Caco-2 (cell line): ENCODE results near the gene VPS37D. TPM values are rescaled to one million over a fixed set of nuclear protein-coding genes. Genes with fewer than 3 reads are reported as not detected.

Experiments
- BruUV-seq: library from RNA; stranded (reverse); fragments of 400-500 nt; replicated peaks from 2 replicates; lab custom pipeline; 2021; lab: Mats Ljungman, UMichigan
- CTCF ChIA-PET: fragments of 300-600 bp; sonication (Branson Sonifier 250); formaldehyde crosslinking; loops from one replicate; lab custom pipeline; 2022; ENCODE audit warnings: antibody characterized with exemption; lab: Charles Lee
- POLR2A ChIA-PET: fragments of 300-600 bp; sonication (Branson Sonifier 250); formaldehyde crosslinking; loops from one replicate; lab custom pipeline; 2022; ENCODE audit warnings: antibody characterized with exemption; lab: Charles Lee
- DNase-seq, 2 experiments: peaks; one replicate each; pipeline versions ENCODE4 v3.0.0 to v3.0.0-alpha.2; 2020 to 2022
- H3K27me3 ChIP-seq: replicated peaks from 2 replicates; pipeline ENCODE4 v1.6.0; 2011; ENCODE audit warnings: low read length; ENCODE audit not compliant: control insufficient read depth, insufficient read depth
- H3K36me3 ChIP-seq: 2 replicates; pipeline ENCODE4 v1.5.1; 2011; ENCODE audit warnings: low read length; ENCODE audit not compliant: control insufficient read depth, insufficient read depth
- H3K4me1 ChIP-seq: fragments of 250-450 bp; sonication (Bioruptor Pico); 2 replicates; pipeline ENCODE4 v1.5.1; 2020; ENCODE audit warnings: mild to moderate bottlenecking
- H3K4me3 ChIP-seq: 2 replicates; pipeline ENCODE4 v1.5.1; 2011; ENCODE audit warnings: low read depth, mild to moderate bottlenecking, control low read depth, low read length
- H3K9me3 ChIP-seq: fragments of 250-450 bp; sonication (Bioruptor Pico); 2 replicates; pipeline ENCODE4 v1.5.1; 2020; ENCODE audit warnings: mild to moderate bottlenecking, moderate library complexity
- H3K27ac Mint-ChIP-seq: one replicate; pipeline ENCODE4 v1.8.0; 2022; ENCODE audit warnings: mixed read lengths; ENCODE audit not compliant: unreplicated experiment
- H3K27me3 Mint-ChIP-seq: one replicate; pipeline ENCODE4 v1.8.0; 2022; ENCODE audit warnings: mixed read lengths; ENCODE audit not compliant: insufficient read depth, unreplicated experiment
- H3K36me3 Mint-ChIP-seq: one replicate; pipeline ENCODE4 v1.8.0; 2022; ENCODE audit warnings: mild to moderate bottlenecking, mixed read lengths; ENCODE audit not compliant: insufficient read depth, unreplicated experiment
- H3K4me1 Mint-ChIP-seq: one replicate; pipeline ENCODE4 v1.8.0; 2022; ENCODE audit warnings: low read depth, mixed read lengths; ENCODE audit not compliant: unreplicated experiment
- H3K4me3 Mint-ChIP-seq: one replicate; pipeline ENCODE4 v1.8.0; 2022; ENCODE audit warnings: mild to moderate bottlenecking, moderate library complexity, mixed read lengths; ENCODE audit not compliant: unreplicated experiment
- H3K9me3 Mint-ChIP-seq: one replicate; pipeline ENCODE4 v1.8.0; 2022; ENCODE audit warnings: mixed read lengths; ENCODE audit not compliant: unreplicated experiment
- CTCF ChIP-seq, 2 experiments: fragments of 200-600 bp in 1 of 2; IDR thresholded peaks; 1 replicate in 1 of 2; 2 replicates in 1 of 2; pipeline versions ENCODE4 v1.5.1 to v1.8.0; 2011 to 2022; ENCODE audit warnings: antibody characterized with exemption in 1 of 2, control low read depth in 1 of 2, inconsistent platforms in 1 of 2, low read depth in 1 of 2, low read length in 1 of 2, mild to moderate bottlenecking in 1 of 2, moderate library complexity in 1 of 2; ENCODE audit not compliant: insufficient read depth in 1 of 2, severe bottlenecking in 1 of 2, unreplicated experiment in 1 of 2
- intact Hi-C: fragments of 100-400 bp; cut with micrococcal nuclease; formaldehyde crosslinking; loops from one replicate; pipeline ENCODE4 v1.10.0; 2022; ENCODE audit not compliant: unreplicated experiment
- total RNA-seq: library from RNA; stranded (reverse); gene quantifications from 2 replicates; pipeline ENCODE4 v1.2.3, GENCODE V29; 2022

The VPS37D gene
- total RNA-seq, 1 experiment from 2014 or later = 2.7 TPM

GRCh38 chr7:73669858-73670385 is 2.3 kb downstream of the VPS37D start:
- peaks cover 4% of the 10 kb centered on the region for H3K4me1 Mint-ChIP-seq
- ChIA-PET CTCF (interaction anchor here (1.2 to 1.4 kb wide), 2 partner anchors 63 kb away, joined by 6 to 7 read pairs; no protein-coding TSS in a partner anchor), POLR2A (interaction anchor here (0.6 kb wide), 1 partner anchor 28 kb away, joined by 4 read pairs; no protein-coding TSS in a partner anchor)
- H3K27ac Mint-ChIP-seq = no peak overlapping the region
- H3K27me3 Mint-ChIP-seq = no peaks in the 10 kb centered on the region
- no peaks in the 10 kb centered on the region for H3K36me3 ChIP-seq
- no peak overlapping the region for H3K4me3 ChIP-seq
- H3K36me3 Mint-ChIP-seq = peaks cover 6% of the 10 kb centered on the region
- H3K27me3 ChIP-seq = no peaks in the 10 kb centered on the region
- no peak for DNase-seq
- H3K4me3 Mint-ChIP-seq = no peak overlapping the region
- no TSS peak for BruUV-seq
- no peaks in the 10 kb centered on the region for H3K9me3 ChIP-seq
- no peaks in the 10 kb centered on the region for H3K9me3 Mint-ChIP-seq
- intact Hi-C loops = loop anchor here (2.0 to 5.0 kb wide), 2 partner anchors 55 to 148 kb away; partner anchors contain the start of gene BAZ1B
- H3K4me1 ChIP-seq = peaks cover 8% of the 10 kb centered on the region
- no peak for TF ChIP-seq CTCF (IDR thresholded peaks at IDR 0.05; ENCODE audit: insufficient read depth in 1 of 2, low read depth in 1 of 2, low read length in 1 of 2, severe bottlenecking in 1 of 2, unreplicated experiment in 1 of 2)

- H3K4me1 ChIP-seq = peaks cover 3% of the 10 kb centered on the region; the same call in 1 of the 2 replicates
- Mint-ChIP-seq H3K27me3 (no peaks in the 10 kb centered on the region), H3K4me3 (no peak overlapping the region), H3K4me1 (peaks cover 4% of the 10 kb centered on the region), H3K36me3 (peaks cover 11% of the 10 kb centered on the region), H3K27ac (no peak overlapping the region), H3K9me3 (no peaks in the 10 kb centered on the region)
- DNase-seq = no peak
- ChIA-PET CTCF (interaction anchor here (1.4 kb wide), 1 partner anchor 64 kb away, joined by 7 read pairs; no protein-coding TSS in a partner anchor), POLR2A (interaction anchor here (0.6 kb wide), 1 partner anchor 93 kb away, joined by 3 read pairs; the partner anchor contains the start of gene TBL2)
- no TSS peak for BruUV-seq
- no peak overlapping the region for H3K4me3 ChIP-seq
- no peaks in the 10 kb centered on the region for H3K36me3 ChIP-seq
- no peaks in the 10 kb centered on the region for H3K27me3 ChIP-seq
- intact Hi-C loops = no loop called here
- TF ChIP-seq CTCF (IDR thresholded peaks at IDR 0.05; ENCODE audit: insufficient read depth in 1 of 2, low read depth in 1 of 2, low read length in 1 of 2, severe bottlenecking in 1 of 2, unreplicated experiment in 1 of 2) = no peak
- H3K9me3 ChIP-seq = no peaks in the 10 kb centered on the region
Observed at GRCh38 chr7:73671322-73671661, 3.7 kb downstream of the VPS37D start.

GRCh38 chr7:73671857-73672445 is 4.3 kb downstream of the VPS37D start:
- Histone ChIP-seq H3K27me3 (no peaks in the 10 kb centered on the region), H3K4me3 (no peak overlapping the region), H3K36me3 (no peaks in the 10 kb centered on the region), H3K9me3 (no peaks in the 10 kb centered on the region), H3K4me1 (peaks cover 3% of the 10 kb centered on the region; the same call in 1 of the 2 replicates)
- H3K27me3 Mint-ChIP-seq = no peaks in the 10 kb centered on the region
- CTCF ChIA-PET = no interaction called here
- H3K4me3 Mint-ChIP-seq = no peak overlapping the region
- no peak for DNase-seq
- BruUV-seq = no TSS peak
- intact Hi-C loops = no loop called here
- no peaks in the 10 kb centered on the region for H3K9me3 Mint-ChIP-seq
- no peak for TF ChIP-seq CTCF (IDR thresholded peaks at IDR 0.05; ENCODE audit: insufficient read depth in 1 of 2, low read depth in 1 of 2, low read length in 1 of 2, severe bottlenecking in 1 of 2, unreplicated experiment in 1 of 2)
- H3K4me1 Mint-ChIP-seq = peaks cover 4% of the 10 kb centered on the region
- no peak overlapping the region for H3K27ac Mint-ChIP-seq
- POLR2A ChIA-PET = interaction anchor here (0.6 kb wide), 1 partner anchor 94 kb away, joined by 3 read pairs; the partner anchor contains the start of gene TBL2
- peaks cover 12% of the 10 kb centered on the region for H3K36me3 Mint-ChIP-seq
